Stimulated activated CD8-positive, alpha-beta memory T cell treated with anti-CD3 and anti-CD28 coated beads, Interleukin-12 subunit alpha, Interleukin-12 subunit beta, amount 100 ng/mL, for 24 hours (primary cell): ENCODE data around the gene POP4.

ENCODE experiments used
- DNase-seq: peaks from one replicate; pipeline ENCODE4 v3.0.0-alpha.2; 2020; ENCODE audit errors: extremely low read depth

POP4 gene

GRCh38 chr19:29629836-29630534, 23.9 kb downstream of the POP4 start:
- no peak for DNase-seq

DNA sequence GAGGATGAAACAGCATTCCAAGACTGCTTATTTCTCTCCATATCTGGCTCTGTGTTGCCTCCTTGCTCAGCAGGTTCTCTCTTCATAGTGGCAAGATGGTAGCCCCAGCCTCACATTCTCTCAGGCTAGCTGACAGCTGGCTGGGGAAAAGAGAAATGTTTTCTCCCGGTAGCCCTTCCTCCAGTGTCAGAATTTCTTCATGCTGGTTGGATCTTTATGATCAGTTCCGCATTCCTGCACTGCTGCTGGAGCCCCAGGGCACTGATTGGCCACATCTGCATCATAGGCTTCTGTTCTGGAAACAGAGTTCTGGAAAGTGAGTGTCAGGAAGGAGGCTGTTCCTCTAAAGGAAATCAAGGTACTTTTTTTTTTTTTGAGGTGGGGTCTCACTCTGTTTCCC, 24.6 kb downstream of the POP4 start:
- no peak for DNase-seq

DNA sequence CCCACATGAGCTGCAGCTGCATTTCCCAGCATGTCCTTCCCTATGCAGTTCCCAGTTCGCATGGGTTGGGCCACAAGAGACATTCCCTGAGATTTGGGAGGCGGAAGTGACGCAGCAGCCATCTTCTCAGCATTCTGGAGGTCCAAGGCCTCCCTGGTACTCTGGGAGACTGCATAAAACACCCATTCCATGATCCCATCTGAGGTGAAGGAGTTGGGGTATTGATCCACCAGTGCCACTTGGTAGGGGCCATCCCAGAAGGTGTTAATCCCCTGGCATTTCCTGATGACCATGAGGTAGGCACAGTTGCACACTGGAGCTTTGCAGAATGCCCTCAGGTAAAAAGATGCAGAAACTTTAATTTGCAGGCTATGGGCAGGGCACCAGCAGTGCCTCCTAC, 25.4 kb downstream of the POP4 start:
- no peak for DNase-seq

DNA sequence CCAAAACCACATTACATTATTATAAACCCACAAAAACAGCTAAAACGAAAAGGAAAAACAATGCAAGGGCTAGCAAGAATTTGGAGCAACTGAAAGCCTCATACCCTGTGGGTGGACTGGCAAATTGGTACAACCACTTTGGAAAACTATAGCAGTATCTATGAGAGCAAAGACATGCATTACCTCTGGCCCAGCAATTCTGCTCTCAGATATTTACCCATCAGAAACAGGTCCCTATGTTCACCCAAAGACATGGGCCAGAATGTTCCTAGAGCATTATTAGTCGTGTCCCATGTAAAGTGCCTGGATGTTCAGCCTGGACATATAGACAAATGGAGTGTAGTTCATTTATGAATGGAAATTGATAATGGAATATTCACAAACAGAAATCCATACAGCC, 27.9 kb downstream of the POP4 start:
- no peak for DNase-seq

- DNase-seq: no peak
Measured at GRCh38 chr19:29634423-29635130, 28.5 kb downstream of the POP4 start.

DNA sequence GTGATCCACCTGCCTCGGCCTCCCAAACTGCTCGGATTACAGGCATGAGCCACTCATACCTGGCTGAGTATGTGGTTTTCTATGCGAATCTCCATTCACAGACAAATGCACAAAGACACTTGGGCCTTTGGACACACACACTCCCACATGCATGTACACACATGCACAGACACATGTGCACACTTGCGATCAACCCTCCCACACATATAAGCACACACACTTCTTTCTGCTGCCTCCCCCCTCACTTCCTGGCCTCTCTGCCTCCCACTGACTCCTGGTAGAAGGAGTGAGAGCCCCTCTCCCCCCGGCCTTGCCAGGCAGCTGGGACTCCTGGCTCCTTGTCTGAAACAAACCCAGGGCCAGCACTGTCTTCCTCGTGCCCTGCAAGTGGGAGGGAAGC, 29.9 kb downstream of the POP4 start:
- DNase-seq: no peak

- DNase-seq: no peak
Measured at GRCh38 chr19:29636553-29637360, 30.7 kb downstream of the POP4 start.

GRCh38 chr19:29639086-29639485, 33.0 kb downstream of the POP4 start:
- no peak for DNase-seq

DNA sequence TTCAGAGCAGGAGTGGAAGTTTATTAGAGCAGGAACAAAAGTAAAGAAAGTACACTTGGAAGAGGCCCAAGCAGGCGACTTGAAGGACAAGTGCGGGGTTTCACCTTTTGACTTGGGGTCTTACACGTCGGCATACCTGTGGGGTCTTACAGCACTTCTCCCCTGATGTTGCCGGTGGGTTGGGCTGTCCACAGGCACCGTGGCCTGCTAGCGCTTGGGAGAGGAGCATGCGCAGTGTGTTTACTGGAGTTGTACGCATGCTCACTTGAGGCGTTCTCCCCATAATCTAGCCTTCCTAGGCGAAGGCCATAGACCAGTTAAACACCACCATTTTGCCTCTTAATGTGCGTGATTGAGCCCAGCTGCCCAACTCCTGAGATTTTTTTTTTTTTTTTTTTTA, 34.1 kb downstream of the POP4 start:
- no peak for DNase-seq

DNA sequence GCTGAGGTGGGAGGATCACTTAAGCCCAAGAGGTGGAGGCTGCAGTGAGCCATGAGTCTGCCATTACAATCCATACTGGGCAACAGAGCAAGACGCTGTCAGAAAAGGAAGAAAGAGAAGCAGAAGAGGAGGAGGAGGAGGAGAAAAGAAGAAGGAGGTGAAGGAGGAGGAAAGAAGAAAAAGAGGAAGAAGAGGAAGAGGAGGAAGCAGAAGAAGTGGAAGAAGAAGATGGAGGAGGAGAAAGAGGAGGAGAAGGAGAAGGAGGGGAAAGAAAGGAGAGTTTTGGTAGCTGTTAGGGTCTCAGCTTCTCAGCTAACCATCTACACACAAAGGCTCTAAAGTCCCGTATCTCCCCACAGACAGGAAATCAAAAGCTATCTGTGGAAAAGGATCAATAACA, 35.5 kb downstream of the POP4 start:
- no peak for DNase-seq

GRCh38 chr19:29643361-29643935, 37.4 kb downstream of the POP4 start:
- DNase-seq: no peak

GRCh38 chr19:29644210-29644609, 38.1 kb downstream of the POP4 start:
- no peak for DNase-seq

- DNase-seq: no peak
Measured at GRCh38 chr19:29645491-29645867, 39.4 kb downstream of the POP4 start.

GRCh38 chr19:29645911-29646310, 39.8 kb downstream of the POP4 start:
- no peak for DNase-seq

GRCh38 chr19:29650772-29651387, 44.8 kb downstream of the POP4 start:
- DNase-seq: no peak

DNA sequence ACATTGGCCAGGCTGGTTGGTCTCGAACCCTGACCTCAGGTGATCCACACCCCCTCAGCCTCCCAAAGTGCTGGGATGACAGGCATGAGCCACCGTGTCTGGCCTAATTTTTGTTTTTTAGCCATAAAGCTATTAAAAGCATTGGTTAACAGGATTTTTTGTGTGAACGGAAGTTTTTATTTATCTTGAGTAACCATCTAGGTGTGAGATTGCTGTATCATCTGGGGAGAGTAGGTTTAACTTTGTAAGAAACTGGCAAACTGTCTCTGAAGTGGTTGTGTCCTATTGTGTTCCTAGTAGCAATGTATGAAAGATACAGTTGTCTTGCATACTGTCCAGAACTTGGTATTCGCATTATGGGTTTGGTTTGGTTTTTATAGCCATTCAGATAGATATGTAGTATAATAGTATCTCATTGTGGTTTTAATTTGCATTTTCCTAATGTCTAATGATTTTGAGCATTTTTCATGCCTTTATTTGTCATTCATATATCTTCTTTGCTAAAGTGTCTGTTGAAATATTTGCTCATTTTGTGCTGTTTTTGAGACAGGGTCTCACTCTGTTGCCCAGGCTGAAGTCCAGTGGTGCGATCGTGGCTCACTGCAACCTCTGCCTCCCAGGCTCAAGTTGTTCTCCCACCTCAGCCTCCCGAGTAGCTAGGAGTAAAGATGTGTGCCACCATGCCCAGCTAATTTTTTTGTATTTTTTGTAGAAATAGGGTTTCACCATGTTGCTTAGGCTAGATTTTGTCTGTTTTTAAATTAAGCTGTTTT, 45.7 kb downstream of the POP4 start:
- DNase-seq: no peak

GRCh38 chr19:29653398-29653797, 47.3 kb downstream of the POP4 start:
- DNase-seq: no peak

GRCh38 chr19:29655648-29656335, 49.7 kb downstream of the POP4 start:
- DNase-seq: no peak

- no peak for DNase-seq
Measured at GRCh38 chr19:29658221-29658991, 52.3 kb downstream of the POP4 start.

GRCh38 chr19:29660835-29661234, 54.8 kb downstream of the POP4 start:
- no peak for DNase-seq
